Neural progenitor cell (in vitro differentiated cells): ENCODE data around the gene TTC31. TPM values are rescaled to one million over a fixed set of nuclear protein-coding genes. Genes with fewer than 3 reads are reported as not detected.

Experiments
- DNase-seq: peaks from one replicate; pipeline ENCODE4 v3.0.0-alpha.2; 2016; ENCODE audit warnings: low spot score
- H2AFZ ChIP-seq: fragments of 200-600 bp; sonication (generic); replicated peaks from 2 replicates; pipeline ENCODE4 v1.6.1; 2016; ENCODE audit warnings: antibody characterized with exemption
- H3F3A ChIP-seq: fragments of 200-600 bp; sonication (generic); 2 replicates; pipeline ENCODE4 v1.6.1; 2016; ENCODE audit warnings: antibody characterized with exemption, low read depth
- H3K27ac ChIP-seq: fragments of 200-600 bp; sonication (generic); 2 replicates; pipeline ENCODE4 v1.5.1; 2016; ENCODE audit warnings: mild to moderate bottlenecking
- H3K27me3 ChIP-seq: fragments of 200-600 bp; sonication (generic); 2 replicates; pipeline ENCODE4 v1.6.1; 2016; ENCODE audit warnings: mild to moderate bottlenecking, moderate library complexity
- H3K36me3 ChIP-seq: fragments of 200-600 bp; sonication (generic); 2 replicates; pipeline ENCODE4 v1.5.1; 2016
- H3K4me1 ChIP-seq: fragments of 200-600 bp; sonication (generic); 2 replicates; pipeline ENCODE4 v1.6.1; 2016; ENCODE audit warnings: mixed run types
- H3K4me2 ChIP-seq: fragments of 200-600 bp; sonication (generic); 2 replicates; pipeline ENCODE4 v1.6.1; 2016
- H3K4me3 ChIP-seq: fragments of 200-600 bp; sonication (generic); 2 replicates; pipeline ENCODE4 v1.5.1; 2016
- H3K79me2 ChIP-seq: fragments of 200-600 bp; sonication (generic); 2 replicates; pipeline ENCODE4 v1.6.1; 2016; ENCODE audit warnings: low read depth
- H3K9ac ChIP-seq: fragments of 200-600 bp; sonication (generic); 2 replicates; pipeline ENCODE4 v1.6.1; 2016
- H3K9me3 ChIP-seq: fragments of 200-600 bp; sonication (generic); 2 replicates; pipeline ENCODE4 v1.5.1; 2016; ENCODE audit warnings: low read depth
- H4K20me1 ChIP-seq: fragments of 200-600 bp; sonication (generic); 2 replicates; pipeline ENCODE4 v1.6.1; 2016; ENCODE audit warnings: low read depth
- H3K27ac Mint-ChIP-seq: 3 replicates; pipeline ENCODE4 v1.8.0; 2021; ENCODE audit warnings: mixed read lengths
- H3K27me3 Mint-ChIP-seq: 2 replicates; pipeline ENCODE4 v1.8.0; 2022; ENCODE audit warnings: low read depth, mild to moderate bottlenecking, inconsistent platforms, moderate library complexity, mixed read lengths; ENCODE audit not compliant: insufficient read depth
- H3K36me3 Mint-ChIP-seq: 3 replicates; pipeline ENCODE4 v1.8.0; 2021; ENCODE audit warnings: mixed read lengths
- H3K4me1 Mint-ChIP-seq: 3 replicates; pipeline ENCODE4 v1.8.0; 2021; ENCODE audit warnings: mixed read lengths
- H3K4me3 Mint-ChIP-seq: 3 replicates; pipeline ENCODE4 v1.8.0; 2021; ENCODE audit warnings: mild to moderate bottlenecking, moderate library complexity, mixed read lengths
- H3K9me3 Mint-ChIP-seq: 3 replicates; pipeline ENCODE4 v1.8.0; 2020; ENCODE audit warnings: mixed read lengths
- CTCF ChIP-seq: fragments of 200-600 bp; sonication (generic); IDR thresholded peaks from 2 replicates; pipeline ENCODE4 v1.5.1; 2017; ENCODE audit warnings: antibody characterized with exemption, mild to moderate bottlenecking
- EZH2 ChIP-seq: fragments of 200-600 bp; sonication (generic); IDR thresholded peaks from 2 replicates; pipeline ENCODE4 v1.6.1; 2017; ENCODE audit warnings: antibody characterized with exemption, mild to moderate bottlenecking, moderate library complexity
- EZH2phosphoT487 ChIP-seq: fragments of 200-600 bp; sonication (generic); IDR thresholded peaks from 2 replicates; pipeline ENCODE4 v1.6.1; 2017; ENCODE audit warnings: antibody characterized with exemption
- total RNA-seq: library from RNA; depleted of rRNA; stranded (reverse); fragments of >200 nt; gene quantifications from 2 replicates; pipeline ENCODE4 v1.2.3, GENCODE V29; 2015; ENCODE audit warnings: low replicate concordance

The TTC31 gene
- total RNA-seq, 1 donor from 2014 or later, result 22.6 TPM

DNA sequence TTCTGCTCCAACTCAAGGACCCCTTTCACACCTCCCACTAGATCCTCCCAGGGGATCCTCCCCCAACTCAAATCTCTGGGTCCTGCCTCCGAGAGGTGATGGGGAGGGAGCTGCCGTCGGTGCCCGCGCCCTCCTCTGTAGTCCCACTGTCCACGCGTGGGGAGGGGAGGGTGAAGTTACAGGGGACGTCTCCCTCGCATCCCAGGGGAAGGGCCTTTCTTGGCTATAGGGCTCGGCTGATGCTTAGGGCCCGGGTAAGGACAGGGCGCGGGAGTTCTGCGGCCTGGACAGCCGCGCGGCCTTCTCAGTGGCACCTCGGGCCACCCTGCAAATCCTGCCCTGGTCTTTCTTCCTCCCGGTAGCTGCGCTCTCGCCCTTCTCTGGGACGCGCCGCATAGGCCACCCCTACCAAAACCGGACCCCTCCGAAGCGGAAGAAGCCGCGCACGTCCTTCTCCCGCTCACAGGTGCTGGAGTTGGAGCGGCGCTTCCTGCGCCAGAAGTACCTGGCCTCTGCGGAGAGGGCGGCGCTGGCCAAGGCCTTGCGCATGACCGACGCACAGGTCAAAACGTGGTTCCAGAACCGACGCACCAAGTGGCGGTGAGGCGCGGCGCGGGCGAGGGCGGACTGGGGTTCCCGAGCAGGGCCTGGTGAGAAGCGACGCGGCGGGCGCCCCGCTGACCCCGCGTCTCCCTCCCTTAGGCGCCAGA lies 32.5 kb downstream of the TTC31 start:
- Histone ChIP-seq H3F3A (peaks cover 34% of the 10 kb centered on the region), H3K27me3 (peaks cover 100% of the 10 kb centered on the region), H3K4me1 (peaks cover 21% of the 10 kb centered on the region), H3K36me3 (no peaks in the 10 kb centered on the region), H3K9me3 (no peaks in the 10 kb centered on the region), H3K4me2 (peak overlapping the region; percentile 69), H3K79me2 (no peaks in the 10 kb centered on the region), H4K20me1 (peaks cover 26% of the 10 kb centered on the region), H3K4me3 (peak overlapping the region; percentile 32), H2AFZ (peak overlapping the region; percentile 74), H3K9ac (no peak overlapping the region), H3K27ac (no peak overlapping the region)
- Mint-ChIP-seq H3K4me3 (peak overlapping the region; percentile 70), H3K9me3 (peaks cover 10% of the 10 kb centered on the region), H3K4me1 (peaks cover 19% of the 10 kb centered on the region), H3K36me3 (peaks cover 5% of the 10 kb centered on the region), H3K27ac (no peak overlapping the region), H3K27me3 (peaks cover 81% of the 10 kb centered on the region)
- DNase-seq, result peak; percentile 55
- TF ChIP-seq EZH2, result peak; percentile 95
- peak; percentile 96 for TF ChIP-seq EZH2phosphoT487
- TF ChIP-seq CTCF, result no peak

GRCh38 chr2:74515981-74516633 lies 33.2 kb downstream of the TTC31 start:
- no peaks in the 10 kb centered on the region for H3K36me3 ChIP-seq
- H3K9ac ChIP-seq, result no peak overlapping the region
- peaks cover 8% of the 10 kb centered on the region for H3K9me3 Mint-ChIP-seq
- peak; percentile 82 for DNase-seq
- H3K27ac Mint-ChIP-seq, result no peak overlapping the region
- peaks cover 21% of the 10 kb centered on the region for H3K4me1 ChIP-seq
- no peaks in the 10 kb centered on the region for H3K9me3 ChIP-seq
- H3K4me1 Mint-ChIP-seq, result peaks cover 19% of the 10 kb centered on the region
- H3K4me3 ChIP-seq, result peak overlapping the region; percentile 25
- TF ChIP-seq CTCF (no peak), EZH2phosphoT487 (peak; percentile 80), EZH2 (peak; percentile 86)
- peaks cover 26% of the 10 kb centered on the region for H4K20me1 ChIP-seq
- peak overlapping the region; percentile 55 for H3K4me3 Mint-ChIP-seq
- no peak overlapping the region for H3K27ac ChIP-seq
- H3K79me2 ChIP-seq, result no peaks in the 10 kb centered on the region
- H3K27me3 Mint-ChIP-seq, result peaks cover 77% of the 10 kb centered on the region
- H2AFZ ChIP-seq, result peak overlapping the region; percentile 74
- peaks cover 34% of the 10 kb centered on the region for H3F3A ChIP-seq
- H3K4me2 ChIP-seq, result peak overlapping the region; percentile 69
- peaks cover 5% of the 10 kb centered on the region for H3K36me3 Mint-ChIP-seq
- peaks cover 100% of the 10 kb centered on the region for H3K27me3 ChIP-seq

DNA sequence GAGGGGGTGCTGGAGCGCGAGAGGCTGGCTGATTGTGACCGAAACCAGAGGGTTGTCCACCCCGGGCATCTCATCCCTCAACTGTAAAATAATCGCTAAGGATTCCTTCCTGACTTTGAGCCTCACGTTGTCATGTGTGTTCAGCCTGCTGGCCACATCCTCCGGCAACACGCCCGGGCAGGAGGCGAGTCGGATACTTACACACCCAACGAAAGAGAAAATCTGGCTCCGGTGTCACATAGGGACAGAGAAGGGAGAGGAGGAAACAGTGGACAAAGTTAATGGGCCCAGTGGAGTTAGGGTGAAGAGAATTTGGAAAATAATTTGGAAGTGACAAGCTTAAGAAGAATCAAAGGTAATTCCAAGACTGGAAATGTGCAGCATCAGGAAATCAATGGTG lies 33.8 kb downstream of the TTC31 start:
- no peak for DNase-seq
- Histone ChIP-seq H3K9ac (no peak overlapping the region), H3F3A (peaks cover 34% of the 10 kb centered on the region), H3K4me1 (peaks cover 21% of the 10 kb centered on the region), H3K4me2 (no peak overlapping the region), H3K9me3 (no peaks in the 10 kb centered on the region), H3K79me2 (no peaks in the 10 kb centered on the region), H2AFZ (no peak overlapping the region), H4K20me1 (peaks cover 26% of the 10 kb centered on the region), H3K27ac (no peak overlapping the region), H3K27me3 (peaks cover 100% of the 10 kb centered on the region), H3K4me3 (no peak overlapping the region), H3K36me3 (no peaks in the 10 kb centered on the region)
- peaks cover 74% of the 10 kb centered on the region for H3K27me3 Mint-ChIP-seq
- peaks cover 5% of the 10 kb centered on the region for H3K36me3 Mint-ChIP-seq
- peak overlapping the region; percentile 55 for H3K4me3 Mint-ChIP-seq
- peaks cover 19% of the 10 kb centered on the region for H3K4me1 Mint-ChIP-seq
- H3K27ac Mint-ChIP-seq, result no peak overlapping the region
- peaks cover 8% of the 10 kb centered on the region for H3K9me3 Mint-ChIP-seq
- no peak for TF ChIP-seq EZH2
- no peak for TF ChIP-seq EZH2phosphoT487
- TF ChIP-seq CTCF, result no peak
